ENCODE measurements around the gene ANKRD13B.
A peak's percentile ranks its signal among the peaks of the same experiment; 100 is the strongest.

Gene ANKRD13B

GRCh38 chr17:29568331-29569244 is 24.3 kb upstream of the ANKRD13B start, which contains the start of gene TP53I13:
TP53I13 (plus strand) TSS chr17:29568701; CDS start chr17:29568759, 58 bp downstream.
- CTCF ChIA-PET = interaction anchor here (0.6 to 4.9 kb wide), 9 partner anchors 12 to 768 kb away, joined by 3 to 31 read pairs (median 13); partner anchors contain the start of gene ANKRD13B
- Histone ChIP-seq H3K4me1 (ENCODE audit: control insufficient read depth, insufficient read depth, low read length) (peaks cover 13% of the 10 kb centered on the region), H3K36me3 (ENCODE audit: control insufficient read depth in 2 of 2, insufficient read depth in 1 of 2, low read length in 2 of 2) (peaks cover 3 to 28% of the 10 kb centered on the region in 2 experiments), H3K4me3 (ENCODE audit: low read depth, low read length) (peak within 1 kb of the TSS; percentile 78), H3K9me3 (ENCODE audit: control insufficient read depth, insufficient read depth, low read depth, low read length) (no peaks in the 10 kb centered on the region), H3K27ac (ENCODE audit: extremely low read depth, low read depth, low read length) (peak within 1 kb of the TSS; percentile 96)
- POLR2A ChIA-PET = interaction anchor here (0.6 to 4.6 kb wide), 11 partner anchors 12 to 275 kb away, joined by 3 to 28 read pairs (median 4); partner anchors contain the start of genes ANKRD13B, GIT1, NUFIP2 and TAOK1
- TF ChIP-seq ZNF501 (tag by site-specific recombination; IDR thresholded peaks at IDR 0.05) (peak; percentile 76; the same call in 1 of the 2 replicates), SP7 (tag by site-specific recombination; IDR thresholded peaks at IDR 0.05) (peak; percentile 41), ZNF660 (tag by site-specific recombination; IDR thresholded peaks at IDR 0.05) (peak; percentile 10; the same call in 1 of the 2 replicates), KLF9 (tag by site-specific recombination; IDR thresholded peaks at IDR 0.05; ENCODE audit: low read depth) (peak; percentile 39; the same call in 1 of the 2 replicates), ZBTB10 (tag by site-specific recombination; IDR thresholded peaks at IDR 0.05) (peak; percentile 28; the same call in 1 of the 2 replicates), ZBTB8A (tag by site-specific recombination; IDR thresholded peaks at IDR 0.05) (peak; percentile 50), SCRT1 (tag by site-specific recombination; IDR thresholded peaks at IDR 0.05; ENCODE audit: borderline replicate concordance) (0 out of 2 replicates have a peak, but pooled peaks have one; percentile 54), MYNN (tag by site-specific recombination; IDR thresholded peaks at IDR 0.05; ENCODE audit: borderline replicate concordance) (peak; percentile 29; the same call in 1 of the 2 replicates), SP2 (tag by site-specific recombination; IDR thresholded peaks at IDR 0.05) (peak; percentile 10; the same call in 1 of the 2 replicates), ZBTB48 (tag by site-specific recombination; IDR thresholded peaks at IDR 0.05) (peak; percentile 58), ZNF692 (tag by site-specific recombination; IDR thresholded peaks at IDR 0.05) (peak; percentile 60), SCRT2 (tag by site-specific recombination; IDR thresholded peaks at IDR 0.05) (peak; percentile 79), ZNF658 (tag by site-specific recombination; IDR thresholded peaks at IDR 0.05) (no peak), ZNF184 (tag by site-specific recombination; IDR thresholded peaks at IDR 0.05) (no peak), ZNF211 (tag by site-specific recombination; IDR thresholded peaks at IDR 0.05; ENCODE audit: low read depth) (no peak), ZNF366 (tag by site-specific recombination; conservative IDR thresholded peaks at IDR 0.05) (peak; percentile 75), CTCF (tag by site-specific recombination; IDR thresholded peaks at IDR 0.05) (peak; percentile 75), GLIS1 (tag by site-specific recombination; IDR thresholded peaks at IDR 0.05) (no peak), ZNF37A (tag by site-specific recombination; IDR thresholded peaks at IDR 0.05) (no peak), ZFP37 (tag by site-specific recombination; IDR thresholded peaks at IDR 0.05) (0 out of 2 replicates have a peak, but pooled peaks have one; percentile 20), REST (tag by site-specific recombination; IDR thresholded peaks at IDR 0.05) (peak; percentile 13; the same call in 1 of the 2 replicates), GLIS2 (tag by site-specific recombination; IDR thresholded peaks at IDR 0.05) (peak; percentile 46; the same call in 1 of the 2 replicates), ZNF621 (tag by site-specific recombination; IDR thresholded peaks at IDR 0.05) (no peak), HOXD13 (CRISPR knock-in tag; IDR thresholded peaks at IDR 0.05; ENCODE audit: borderline replicate concordance) (peak; percentile 28; the same call in 1 of the 2 replicates), ZNF324 (tag by site-specific recombination; IDR thresholded peaks at IDR 0.05) (0 out of 2 replicates have a peak, but pooled peaks have one; percentile 39), ZFHX2 (tag by site-specific recombination; conservative IDR thresholded peaks at IDR 0.05) (peak; percentile 42)
